ENCODE measurements around the gene POU2F1. TPM values are rescaled to one million over a fixed set of nuclear protein-coding genes. Genes with fewer than 3 reads are reported as not detected.

The POU2F1 gene
- total RNA-seq, 1 donor from 2014 or later: 7.2 TPM

- no peak overlapping the region for H3K4me3 ChIP-seq (ENCODE audit: low read depth, low read length)
- no peak for TF ChIP-seq CTCF (conservative IDR thresholded peaks at IDR 0.05; ENCODE audit: low read depth, low read length)
- no peak for DNase-seq (ENCODE audit: low read depth)
Observed at GRCh38 chr1:167440345-167440744, 219.7 kb downstream of the POU2F1 start.

GRCh38 chr1:167440776-167441175 is 220.1 kb downstream of the POU2F1 start:
- DNase-seq (ENCODE audit: low read depth): no peak
- no peak for TF ChIP-seq CTCF (conservative IDR thresholded peaks at IDR 0.05; ENCODE audit: low read depth, low read length)
- no peak overlapping the region for H3K4me3 ChIP-seq (ENCODE audit: low read depth, low read length)

GRCh38 chr1:167441222-167441621 is 220.5 kb downstream of the POU2F1 start:
- no peak for TF ChIP-seq CTCF (conservative IDR thresholded peaks at IDR 0.05; ENCODE audit: low read depth, low read length)
- no peak overlapping the region for H3K4me3 ChIP-seq (ENCODE audit: low read depth, low read length)
- DNase-seq (ENCODE audit: low read depth): no peak

- peak; percentile 95 for TF ChIP-seq CTCF (conservative IDR thresholded peaks at IDR 0.05; ENCODE audit: low read depth, low read length)
Observed at GRCh38 chr1:167442142-167442848, 221.6 kb downstream of the POU2F1 start.

GRCh38 chr1:167442854-167443565 is 222.3 kb downstream of the POU2F1 start:
- DNase-seq (ENCODE audit: low read depth): no peak
- TF ChIP-seq CTCF (conservative IDR thresholded peaks at IDR 0.05; ENCODE audit: low read depth, low read length): no peak
- no peak overlapping the region for H3K4me3 ChIP-seq (ENCODE audit: low read depth, low read length)

More at GRCh38 chr1:167442142-167442848, 221.6 kb downstream of the POU2F1 start:
- H3K4me3 ChIP-seq (ENCODE audit: low read depth, low read length): no peak overlapping the region
- DNase-seq (ENCODE audit: low read depth): no peak

GRCh38 chr1:167443757-167444156 is 223.1 kb downstream of the POU2F1 start:
- DNase-seq (ENCODE audit: low read depth): no peak
- H3K4me3 ChIP-seq (ENCODE audit: low read depth, low read length): no peak overlapping the region
- no peak for TF ChIP-seq CTCF (conservative IDR thresholded peaks at IDR 0.05; ENCODE audit: low read depth, low read length)
